Neuronal stem cell (in vitro differentiated cells): ENCODE results near the gene MYOT.

Experiments used
- DNase-seq: peaks from one replicate; pipeline ENCODE4 v3.0.0-alpha.2; 2013; ENCODE audit warnings: low spot score
- H2AFZ ChIP-seq: one replicate; pipeline ENCODE4 v1.6.1; 2013; ENCODE audit warnings: mild to moderate bottlenecking, low read length, inconsistent platforms
- H2AK5ac ChIP-seq: 2 replicates; pipeline ENCODE4 v1.6.1; 2013; ENCODE audit warnings: low read depth, mild to moderate bottlenecking, inconsistent platforms, low read length, moderate library complexity, mixed read lengths
- H2BK120ac ChIP-seq: 2 replicates; pipeline ENCODE4 v1.6.1; 2013; ENCODE audit warnings: low read depth, mild to moderate bottlenecking, inconsistent platforms, low read length, moderate library complexity, mixed read lengths
- H2BK12ac ChIP-seq: one replicate; pipeline ENCODE4 v1.6.1; 2013; ENCODE audit warnings: low read length, inconsistent platforms
- H2BK15ac ChIP-seq: 2 replicates; pipeline ENCODE4 v1.6.1; 2013; ENCODE audit warnings: mild to moderate bottlenecking, low read length, inconsistent platforms, mixed read lengths
- H2BK5ac ChIP-seq: one replicate; pipeline ENCODE4 v1.6.1; 2013; ENCODE audit warnings: inconsistent platforms, mild to moderate bottlenecking, low read length, moderate library complexity
- H3K14ac ChIP-seq: one replicate; pipeline ENCODE4 v1.6.1; 2013; ENCODE audit warnings: low read length, inconsistent platforms
- H3K18ac ChIP-seq: 2 replicates; pipeline ENCODE4 v1.6.1; 2013; ENCODE audit warnings: low read length, inconsistent platforms
- H3K23ac ChIP-seq: 2 replicates; pipeline ENCODE4 v1.6.1; 2013; ENCODE audit warnings: low read depth, mild to moderate bottlenecking, mixed read lengths, low read length, inconsistent platforms; ENCODE audit not compliant: poor library complexity
- H3K27ac ChIP-seq: replicated peaks from 3 replicates; pipeline ENCODE4 v1.5.1; 2013; ENCODE audit warnings: low read length, inconsistent platforms
- H3K27me3 ChIP-seq, 3 experiments: 2 replicates each; pipeline ENCODE4 v1.6.1; 2013; ENCODE audit warnings: low read length in 3 of 3, mild to moderate bottlenecking in 2 of 3, inconsistent platforms in 1 of 3, low read depth in 1 of 3, mixed read lengths in 1 of 3, moderate library complexity in 1 of 3; ENCODE audit not compliant: control insufficient read depth in 3 of 3, insufficient read depth in 3 of 3
- H3K36me3 ChIP-seq, 2 donors: replicated peaks in 1 of 2; 2 replicates each; pipeline ENCODE4 v1.6.1; 2013; ENCODE audit warnings: low read length in 2 of 2; ENCODE audit not compliant: control insufficient read depth in 2 of 2, insufficient read depth in 2 of 2
- H3K4ac ChIP-seq: 2 replicates; pipeline ENCODE4 v1.6.1; 2013; ENCODE audit warnings: inconsistent platforms, mild to moderate bottlenecking, low read length, moderate library complexity
- H3K4me1 ChIP-seq, 2 donors: 1 replicate in 1 of 2; 2 replicates in 1 of 2; pipeline ENCODE4 v1.6.1; 2013; ENCODE audit warnings: low read length in 2 of 2, low read depth in 1 of 2; ENCODE audit not compliant: control insufficient read depth in 2 of 2, insufficient read depth in 1 of 2
- H3K4me2 ChIP-seq: one replicate; pipeline ENCODE4 v1.6.1; 2013; ENCODE audit warnings: mild to moderate bottlenecking, low read length, inconsistent platforms; ENCODE audit not compliant: insufficient read depth, poor library complexity, severe bottlenecking
- H3K4me3 ChIP-seq, 2 donors: 2 replicates each; pipeline ENCODE4 v1.5.1; 2013; ENCODE audit warnings: low read length in 2 of 2, mild to moderate bottlenecking in 2 of 2, inconsistent platforms in 1 of 2, moderate library complexity in 1 of 2
- H3K79me1 ChIP-seq: one replicate; pipeline ENCODE4 v1.6.1; 2013; ENCODE audit warnings: low read depth, mild to moderate bottlenecking, inconsistent platforms, low read length, moderate library complexity
- H3K9ac ChIP-seq: one replicate; pipeline ENCODE4 v1.6.1; 2013; ENCODE audit warnings: mild to moderate bottlenecking, low read depth, low read length, inconsistent platforms; ENCODE audit not compliant: poor library complexity
- H3K9me3 ChIP-seq, 2 donors: replicated peaks in 1 of 2; 2 replicates each; pipeline versions ENCODE3 to v1.6.1; 2013; ENCODE audit warnings: low read length in 2 of 2, mild to moderate bottlenecking in 2 of 2, inconsistent platforms in 1 of 2, low read depth in 1 of 2, mixed read lengths in 1 of 2, moderate library complexity in 1 of 2; ENCODE audit not compliant: control insufficient read depth in 2 of 2, insufficient read depth in 1 of 2
- H4K8ac ChIP-seq: one replicate; pipeline ENCODE4 v1.6.1; 2013; ENCODE audit warnings: low read depth, mild to moderate bottlenecking, inconsistent platforms, low read length, moderate library complexity
- H4K91ac ChIP-seq: one replicate; pipeline ENCODE4 v1.6.1; 2013; ENCODE audit warnings: low read length, low read depth, mild to moderate bottlenecking, inconsistent platforms; ENCODE audit not compliant: poor library complexity
- WGBS, 2 donors: extraction: QIAGEN DNeasy Blood & Tissue Kit; methylation state at CpG; one replicate each; pipeline ENCODE4 v1.1.7; 2013; ENCODE audit warnings: missing lambda C conversion rate in 2 of 2, mixed read lengths in 1 of 2; ENCODE audit not compliant: insufficient read length in 2 of 2, insufficient replicate concordance in 1 of 2; ENCODE audit errors: extremely low coverage in 2 of 2; 5-methylcytosine and 5-hydroxymethylcytosine counted together

The MYOT gene

DNA sequence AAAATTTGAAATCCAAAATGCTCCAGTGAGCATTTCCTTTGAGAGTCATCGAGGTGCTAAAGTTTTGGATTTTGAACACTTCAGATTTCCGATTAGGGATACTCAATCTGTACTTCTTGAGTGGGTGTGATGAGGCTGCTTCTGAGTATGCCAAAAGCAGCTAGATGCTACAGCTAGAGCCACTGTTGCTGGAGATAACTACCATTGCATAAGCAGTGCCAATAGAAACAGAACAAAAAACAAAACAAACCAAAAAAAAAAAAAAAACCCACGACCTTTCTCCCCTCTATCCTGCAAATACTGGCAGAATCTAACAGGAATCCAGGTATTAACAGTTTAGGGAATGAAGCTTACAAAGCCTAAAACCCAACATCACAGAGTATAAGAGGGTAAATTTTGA is 65.1 kb downstream of the MYOT start:
- H3K79me1 ChIP-seq, result no peaks in the 10 kb centered on the region
- no peak overlapping the region for H3K18ac ChIP-seq
- H3K4ac ChIP-seq, result no peak overlapping the region
- H3K27ac ChIP-seq, result no peak overlapping the region
- H2BK120ac ChIP-seq, result no peak overlapping the region
- H3K36me3 ChIP-seq, result peaks cover 3 to 19% of the 10 kb centered on the region in 2 donors
- no peak overlapping the region for H2BK5ac ChIP-seq
- no peaks in the 10 kb centered on the region for H3K27me3 ChIP-seq
- H4K8ac ChIP-seq, result no peak overlapping the region
- no peaks in the 10 kb centered on the region for H3K9me3 ChIP-seq
- no peak overlapping the region for H2AK5ac ChIP-seq
- no CpG with 5 or more reads among the region's 3 CpGs for WGBS, 2 donors
- H2BK12ac ChIP-seq, result no peak overlapping the region
- no peaks in the 10 kb centered on the region for H3K4me1 ChIP-seq
- H2BK15ac ChIP-seq, result no peak overlapping the region
- no peak overlapping the region for H3K9ac ChIP-seq
- H4K91ac ChIP-seq, result no peak overlapping the region
- no peak for DNase-seq
- no peak overlapping the region for H2AFZ ChIP-seq
- H3K14ac ChIP-seq, result no peak overlapping the region
- H3K23ac ChIP-seq, result no peak overlapping the region
- H3K4me3 ChIP-seq, result no peak overlapping the region
- H3K4me2 ChIP-seq, result no peak overlapping the region

DNA sequence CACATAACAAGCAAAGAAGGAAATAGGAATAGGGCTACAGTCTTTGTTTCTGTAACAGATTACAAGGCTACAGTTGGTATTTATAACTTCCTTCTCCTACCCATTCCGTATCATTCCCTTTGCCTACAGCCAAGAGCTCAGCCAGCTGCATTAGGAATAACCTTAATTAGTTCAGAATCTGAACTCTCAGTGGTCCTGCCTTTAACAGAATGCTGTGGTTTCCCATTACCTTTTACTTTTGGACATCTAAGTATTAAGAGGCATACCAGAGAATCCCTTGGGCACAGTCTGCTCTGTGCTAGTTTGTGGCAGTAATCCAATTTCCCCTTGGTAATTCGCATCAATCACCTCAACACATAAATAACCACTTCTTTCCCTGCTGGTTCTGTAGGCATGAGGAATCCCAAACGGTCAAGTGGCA is 65.8 kb downstream of the MYOT start:
- Histone ChIP-seq H3K4me3 (no peak overlapping the region), H3K9ac (no peak overlapping the region), H2BK120ac (no peak overlapping the region), H3K79me1 (no peaks in the 10 kb centered on the region), H3K4me2 (no peak overlapping the region), H3K4me1 (no peaks in the 10 kb centered on the region), H4K91ac (no peak overlapping the region), H2BK15ac (no peak overlapping the region), H2BK5ac (no peak overlapping the region), H2BK12ac (no peak overlapping the region), H3K27ac (no peak overlapping the region), H3K14ac (no peak overlapping the region), H3K23ac (no peak overlapping the region), H3K27me3 (no peaks in the 10 kb centered on the region), H4K8ac (no peak overlapping the region), H3K4ac (no peak overlapping the region), H3K9me3 (no peaks in the 10 kb centered on the region), H2AFZ (no peak overlapping the region), H2AK5ac (no peak overlapping the region), H3K36me3 (peaks cover 4 to 20% of the 10 kb centered on the region in 2 donors), H3K18ac (no peak overlapping the region)
- no peak for DNase-seq
- no CpG with 5 or more reads among the region's 3 CpGs for WGBS, 2 donors

DNA sequence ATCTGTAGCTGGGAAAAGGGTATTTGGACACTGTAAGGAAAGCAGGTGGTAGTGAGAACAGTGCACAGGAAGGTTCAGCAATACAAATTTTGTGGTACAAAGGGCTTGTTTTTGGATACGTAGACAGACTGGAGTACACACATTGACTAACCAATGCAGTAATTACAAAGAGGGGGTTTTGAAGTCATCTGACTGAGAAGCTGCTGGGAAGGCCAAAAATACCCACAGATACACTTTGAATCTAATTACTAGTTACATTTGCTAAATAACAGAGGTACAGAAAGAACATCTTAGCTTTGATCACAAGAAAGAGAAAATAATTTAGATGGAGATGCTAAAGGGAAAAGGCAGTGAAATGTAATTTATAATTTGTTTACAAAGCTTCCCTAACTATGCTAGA is 67.5 kb downstream of the MYOT start:
- Histone ChIP-seq H3K9ac (no peak overlapping the region), H3K18ac (no peak overlapping the region), H3K14ac (no peak overlapping the region), H2BK15ac (no peak overlapping the region), H2BK120ac (no peak overlapping the region), H2BK12ac (no peak overlapping the region), H3K4me2 (no peak overlapping the region), H3K79me1 (no peaks in the 10 kb centered on the region), H4K8ac (no peak overlapping the region), H3K27ac (no peak overlapping the region), H3K4me3 (no peak overlapping the region), H3K4me1 (no peaks in the 10 kb centered on the region), H3K27me3 (no peaks in the 10 kb centered on the region), H2BK5ac (no peak overlapping the region), H3K23ac (no peak overlapping the region), H3K36me3 (peaks cover 11 to 36% of the 10 kb centered on the region in 2 donors), H2AFZ (no peak overlapping the region), H4K91ac (no peak overlapping the region), H3K4ac (no peak overlapping the region), H3K9me3 (no peaks in the 10 kb centered on the region), H2AK5ac (no peak overlapping the region)
- no peak for DNase-seq
- WGBS, 2 donors, result no CpG with 5 or more reads among the region's 1 CpG

DNA sequence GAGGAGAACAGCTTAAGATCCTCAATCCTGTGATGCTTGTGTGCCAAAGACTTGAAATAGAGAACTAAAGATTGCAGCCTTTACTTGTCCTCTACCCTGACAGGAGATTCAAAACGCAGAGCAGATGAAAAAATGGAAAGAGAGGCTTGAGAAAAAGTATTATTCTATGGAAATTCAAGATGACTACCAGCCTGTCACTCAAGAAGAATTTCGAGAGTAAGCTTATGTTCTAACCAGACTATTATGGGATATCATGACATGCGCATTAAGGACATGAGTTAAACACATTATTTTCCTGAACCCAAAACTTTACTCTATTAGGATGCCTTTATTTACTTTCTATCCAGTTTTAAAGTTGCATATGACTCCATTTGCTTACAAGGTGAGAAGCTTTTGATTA is 68.0 kb downstream of the MYOT start:
- Histone ChIP-seq H3K4me1 (no peaks in the 10 kb centered on the region), H3K23ac (no peak overlapping the region), H3K18ac (no peak overlapping the region), H2BK12ac (no peak overlapping the region), H3K4ac (no peak overlapping the region), H2AFZ (no peak overlapping the region), H4K8ac (no peak overlapping the region), H2BK15ac (no peak overlapping the region), H3K4me2 (no peak overlapping the region), H3K14ac (no peak overlapping the region), H3K9me3 (no peaks in the 10 kb centered on the region), H2BK120ac (no peak overlapping the region), H3K79me1 (no peaks in the 10 kb centered on the region), H2AK5ac (no peak overlapping the region), H4K91ac (no peak overlapping the region), H3K27me3 (no peaks in the 10 kb centered on the region), H3K36me3 (peaks cover 11 to 41% of the 10 kb centered on the region in 2 donors), H3K4me3 (no peak overlapping the region), H2BK5ac (no peak overlapping the region), H3K27ac (no peak overlapping the region), H3K9ac (no peak overlapping the region)
- DNase-seq, result no peak
- WGBS, 2 donors, result no CpG with 5 or more reads among the region's 3 CpGs
